Bronchial epithelial cell (primary cell): ENCODE measurements around the gene PRKAG2. TPM values are rescaled to one million over a fixed set of nuclear protein-coding genes. Genes with fewer than 3 reads are reported as not detected.

Experiments used
- DNase-seq: peaks from one replicate; pipeline ENCODE4 v3.0.0-alpha.2; 2010; ENCODE audit warnings: low read depth
- FAIRE-seq: peaks from 2 replicates; lab custom pipeline; 2011; peaks lifted over from hg19 to GRCh38; lab: Jason Lieb, UNC
- H3K27me3 ChIP-seq: 2 replicates; pipeline ENCODE4 v1.5.1; 2011; ENCODE audit warnings: low read length; ENCODE audit not compliant: control insufficient read depth, insufficient read depth
- H3K36me3 ChIP-seq: 2 replicates; pipeline ENCODE4 v1.5.1; 2011; ENCODE audit warnings: low read length; ENCODE audit not compliant: control insufficient read depth, insufficient read depth
- H3K4me3 ChIP-seq: 2 replicates; pipeline ENCODE4 v1.5.1; 2011; ENCODE audit warnings: mild to moderate bottlenecking, low read depth, low read length, control low read depth
- CTCF ChIP-seq: IDR thresholded peaks from 2 replicates; pipeline ENCODE4 v1.5.1; 2011; ENCODE audit warnings: mild to moderate bottlenecking, moderate library complexity, low read length, control low read depth, inconsistent platforms; ENCODE audit not compliant: insufficient read depth, severe bottlenecking
- total RNA-seq: library from RNA; depleted of rRNA; stranded (reverse); fragments of >200 nt; gene quantifications from 2 replicates; pipeline ENCODE4 v1.2.1, GENCODE V29; 2014

Gene PRKAG2
- total RNA-seq, 1 donor from 2014 or later, result 24.5 TPM

GRCh38 chr7:151902311-151902710 is 25.4 kb upstream of the PRKAG2 start:
- no peak for DNase-seq
- TF ChIP-seq CTCF, result no peak
- Histone ChIP-seq H3K36me3 (no peaks in the 10 kb centered on the region), H3K27me3 (peaks cover 2% of the 10 kb centered on the region), H3K4me3 (no peak overlapping the region)
- no peak for FAIRE-seq

DNA sequence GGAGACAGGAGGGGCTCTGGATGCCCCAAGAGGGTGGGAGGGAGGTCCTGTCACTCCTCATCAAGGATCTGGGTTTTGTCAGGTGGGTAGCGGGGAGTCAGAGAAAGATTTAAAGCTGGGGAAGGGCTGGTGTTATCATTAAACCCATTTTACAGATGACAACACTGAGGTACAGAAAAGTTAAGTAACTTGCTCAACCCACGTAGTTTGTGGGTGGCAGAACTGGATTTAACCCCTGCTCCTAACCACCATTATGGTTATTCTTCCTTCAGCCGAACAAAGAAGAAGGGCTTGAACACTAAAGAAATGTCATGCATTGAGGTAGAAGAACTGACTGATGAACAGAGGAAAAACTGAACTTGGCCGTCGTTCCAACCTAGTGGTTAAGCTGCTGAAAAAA is 24.9 kb upstream of the PRKAG2 start:
- TF ChIP-seq CTCF, result no peak
- DNase-seq (no peak), FAIRE-seq (no peak)
- H3K4me3 ChIP-seq, result no peak overlapping the region
- H3K27me3 ChIP-seq, result peaks cover 2% of the 10 kb centered on the region
- no peaks in the 10 kb centered on the region for H3K36me3 ChIP-seq

DNA sequence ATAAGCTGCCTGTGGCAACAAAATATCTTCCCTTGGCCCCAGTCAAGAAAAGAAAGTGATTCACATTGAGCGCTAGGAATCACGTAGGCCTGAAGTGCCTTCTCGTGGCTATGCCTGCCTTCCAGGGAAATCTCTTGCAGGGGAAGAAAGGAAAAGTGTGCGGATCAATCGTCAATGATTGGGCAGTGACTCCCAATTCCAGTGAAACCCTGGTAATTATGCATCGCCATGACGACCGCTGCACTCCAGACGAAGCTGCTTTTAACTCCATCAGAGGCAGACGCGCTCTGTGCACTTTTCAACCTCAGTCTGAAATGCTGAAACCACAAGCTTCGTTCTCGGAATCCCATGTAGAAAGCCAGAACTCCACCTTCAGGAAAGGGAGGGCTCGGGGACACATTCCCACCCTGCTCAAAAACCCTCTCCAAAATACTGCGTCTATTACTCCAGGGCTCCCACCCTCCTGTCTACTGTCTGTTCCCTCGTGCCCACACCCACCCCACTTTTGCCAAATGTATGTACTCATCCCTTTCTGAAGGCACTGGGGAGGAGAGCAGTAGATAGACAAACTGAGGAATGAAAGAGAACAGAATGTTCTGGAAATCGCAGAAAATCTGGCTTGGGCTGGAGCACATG is 24.2 kb upstream of the PRKAG2 start:
- Histone ChIP-seq H3K4me3 (no peak overlapping the region), H3K27me3 (peaks cover 2% of the 10 kb centered on the region), H3K36me3 (no peaks in the 10 kb centered on the region)
- DNase-seq (no peak), FAIRE-seq (no peak)
- TF ChIP-seq CTCF, result no peak

GRCh38 chr7:151900591-151900985 is 23.7 kb upstream of the PRKAG2 start:
- DNase-seq (no peak), FAIRE-seq (no peak)
- no peak overlapping the region for H3K4me3 ChIP-seq
- no peaks in the 10 kb centered on the region for H3K36me3 ChIP-seq
- H3K27me3 ChIP-seq, result peaks cover 2% of the 10 kb centered on the region
- no peak for TF ChIP-seq CTCF

- FAIRE-seq (no peak), DNase-seq (no peak)
- H3K36me3 ChIP-seq, result no peaks in the 10 kb centered on the region
- peaks cover 2% of the 10 kb centered on the region for H3K27me3 ChIP-seq
- TF ChIP-seq CTCF, result no peak
- H3K4me3 ChIP-seq, result no peak overlapping the region
Measured at GRCh38 chr7:151899513-151900360, 22.8 kb upstream of the PRKAG2 start.
